Fibroblast of lung (primary cell): ENCODE data around the gene PDIK1L. TPM values are rescaled to one million over a fixed set of nuclear protein-coding genes. Genes with fewer than 3 reads are reported as not detected.
"Not testable (repeated sequence)": the region's sequence is repeated elsewhere in the genome, so short reads cannot be mapped to it uniquely, and the experiment has no call there.

Experiments
- DNase-seq, 2 donors: peaks; one replicate each; pipeline versions ENCODE4 v3.0.0 to v3.0.0-alpha.2; 2010; ENCODE audit warnings: low read depth in 2 of 2
- H2AFZ ChIP-seq: 2 replicates; pipeline ENCODE4 v1.5.1; 2012; ENCODE audit warnings: low read length, control low read depth, inconsistent platforms
- H3K27ac ChIP-seq: 2 replicates; pipeline ENCODE4 v1.5.1; 2011; ENCODE audit warnings: low read length, control low read depth; ENCODE audit not compliant: insufficient read depth
- H3K27me3 ChIP-seq: 2 replicates; pipeline ENCODE4 v1.5.1; 2011; ENCODE audit warnings: mild to moderate bottlenecking, low read length; ENCODE audit not compliant: control insufficient read depth, insufficient read depth
- H3K36me3 ChIP-seq: 2 replicates; pipeline ENCODE4 v1.5.1; 2011; ENCODE audit warnings: low read length; ENCODE audit not compliant: control insufficient read depth, insufficient read depth
- H3K4me1 ChIP-seq: 2 replicates; pipeline ENCODE4 v1.5.1; 2011; ENCODE audit warnings: low read length; ENCODE audit not compliant: control insufficient read depth, insufficient read depth; ENCODE audit errors: extremely low read depth
- H3K4me2 ChIP-seq: 2 replicates; pipeline ENCODE4 v1.5.1; 2011; ENCODE audit warnings: low read length, control low read depth; ENCODE audit not compliant: insufficient read depth; ENCODE audit errors: extremely low read depth
- H3K4me3 ChIP-seq, 4 experiments: fragments of 200-600 bp in 1 of 4; sonication (generic) in 1 of 4; replicated peaks in 1 of 4; 2 replicates each; pipeline ENCODE4 v1.5.1; 2011 to 2016; ENCODE audit warnings: low read length in 4 of 4, low read depth in 3 of 4, mild to moderate bottlenecking in 3 of 4, control low read depth in 2 of 4, inconsistent platforms in 1 of 4, mixed read lengths in 1 of 4; ENCODE audit not compliant: insufficient read depth in 1 of 4; ENCODE audit errors: control extremely low read depth in 1 of 4
- H3K79me2 ChIP-seq: 2 replicates; pipeline ENCODE4 v1.5.1; 2012; ENCODE audit warnings: mild to moderate bottlenecking, low read length, inconsistent platforms; ENCODE audit not compliant: control insufficient read depth, insufficient read depth
- H3K9ac ChIP-seq: 2 replicates; pipeline ENCODE4 v1.5.1; 2011; ENCODE audit warnings: mild to moderate bottlenecking, low read length, control low read depth; ENCODE audit not compliant: insufficient read depth
- H3K9me3 ChIP-seq: 2 replicates; pipeline ENCODE4 v1.5.1; 2012; ENCODE audit warnings: low read depth, low read length; ENCODE audit not compliant: control insufficient read depth, insufficient read depth
- H4K20me1 ChIP-seq: 2 replicates; pipeline ENCODE4 v1.5.1; 2011; ENCODE audit warnings: low read length; ENCODE audit not compliant: control insufficient read depth, insufficient read depth; ENCODE audit errors: extremely low read depth
- EZH2 ChIP-seq: IDR thresholded peaks from 2 replicates; pipeline ENCODE4 v1.5.1; 2012; ENCODE audit warnings: low read length, control low read depth, mild to moderate bottlenecking; ENCODE audit errors: missing control alignments
- polyA plus RNA-seq, 2 donors: library from polyadenylated mRNA; depleted of rRNA in 1 of 2; stranded (reverse) in 1 of 2; unstranded in 1 of 2; fragments of >200 nt; gene quantifications; 2 replicates each; pipeline ENCODE4 v1.2.1, GENCODE V29; 2011 to 2012; ENCODE audit warnings: missing spikeins in 1 of 2
- total RNA-seq: library from RNA; depleted of rRNA; stranded (reverse); fragments of >200 nt; gene quantifications from 2 replicates; pipeline ENCODE4 v1.2.1, GENCODE V29; 2014
- TF ChIP-seq, protein P1 (sequence below), 2 donors: IDR thresholded peaks in 1 of 2; conservative IDR thresholded peaks in 1 of 2; 1 replicate in 1 of 2; 2 replicates in 1 of 2; pipeline ENCODE4 v1.5.1; 2011 to 2012; ENCODE audit warnings: low read length in 2 of 2, control low read depth in 1 of 2, inconsistent platforms in 1 of 2, low read depth in 1 of 2, mild to moderate bottlenecking in 1 of 2

PDIK1L gene
- total and polyA plus RNA-seq, 2 donors (not counting 1 experiment from before 2014, with no cell fraction given), result 3.0 to 4.3 TPM

DNA sequence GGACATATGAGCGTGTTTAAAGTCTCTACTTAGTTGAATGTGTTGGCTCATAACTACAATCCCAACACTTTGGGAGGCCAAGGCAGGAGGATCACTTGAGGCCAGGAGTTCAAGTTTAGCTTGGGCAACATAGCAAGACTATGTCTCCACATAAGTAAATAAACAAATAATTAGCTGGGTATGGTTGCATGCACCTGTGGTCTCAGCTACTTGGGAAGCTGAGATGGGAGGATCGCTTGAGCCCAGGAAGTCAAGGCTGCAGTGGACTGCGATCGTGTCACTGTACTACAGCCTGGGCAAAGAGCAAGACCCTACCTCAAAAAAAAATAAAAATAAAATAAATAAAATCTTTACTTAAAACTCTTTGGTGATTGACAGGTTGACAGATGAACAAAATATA, 13.0 kb upstream of the PDIK1L start:
- Histone ChIP-seq H3K27me3 (peaks cover 9% of the 10 kb centered on the region), H4K20me1 (no peaks in the 10 kb centered on the region), H3K4me2 (no peak overlapping the region), H3K4me3 (no peak overlapping the region), H3K79me2 (no peaks in the 10 kb centered on the region), H3K4me1 (peaks cover 2% of the 10 kb centered on the region), H3K9ac (no peak overlapping the region), H2AFZ (no peak overlapping the region), H3K9me3 (no peaks in the 10 kb centered on the region), H3K27ac (no peak overlapping the region), H3K36me3 (no peaks in the 10 kb centered on the region)
- no peak for DNase-seq
- TF ChIP-seq EZH2, result no peak
- TF ChIP-seq, protein P1, sequence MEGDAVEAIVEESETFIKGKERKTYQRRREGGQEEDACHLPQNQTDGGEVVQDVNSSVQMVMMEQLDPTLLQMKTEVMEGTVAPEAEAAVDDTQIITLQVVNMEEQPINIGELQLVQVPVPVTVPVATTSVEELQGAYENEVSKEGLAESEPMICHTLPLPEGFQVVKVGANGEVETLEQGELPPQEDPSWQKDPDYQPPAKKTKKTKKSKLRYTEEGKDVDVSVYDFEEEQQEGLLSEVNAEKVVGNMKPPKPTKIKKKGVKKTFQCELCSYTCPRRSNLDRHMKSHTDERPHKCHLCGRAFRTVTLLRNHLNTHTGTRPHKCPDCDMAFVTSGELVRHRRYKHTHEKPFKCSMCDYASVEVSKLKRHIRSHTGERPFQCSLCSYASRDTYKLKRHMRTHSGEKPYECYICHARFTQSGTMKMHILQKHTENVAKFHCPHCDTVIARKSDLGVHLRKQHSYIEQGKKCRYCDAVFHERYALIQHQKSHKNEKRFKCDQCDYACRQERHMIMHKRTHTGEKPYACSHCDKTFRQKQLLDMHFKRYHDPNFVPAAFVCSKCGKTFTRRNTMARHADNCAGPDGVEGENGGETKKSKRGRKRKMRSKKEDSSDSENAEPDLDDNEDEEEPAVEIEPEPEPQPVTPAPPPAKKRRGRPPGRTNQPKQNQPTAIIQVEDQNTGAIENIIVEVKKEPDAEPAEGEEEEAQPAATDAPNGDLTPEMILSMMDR (conservative IDR thresholded peaks at IDR 0.05 in 1 of 2, IDR thresholded peaks at IDR 0.05 in 1 of 2; ENCODE audit: low read depth in 1 of 2, low read length in 2 of 2), result no peak

DNA sequence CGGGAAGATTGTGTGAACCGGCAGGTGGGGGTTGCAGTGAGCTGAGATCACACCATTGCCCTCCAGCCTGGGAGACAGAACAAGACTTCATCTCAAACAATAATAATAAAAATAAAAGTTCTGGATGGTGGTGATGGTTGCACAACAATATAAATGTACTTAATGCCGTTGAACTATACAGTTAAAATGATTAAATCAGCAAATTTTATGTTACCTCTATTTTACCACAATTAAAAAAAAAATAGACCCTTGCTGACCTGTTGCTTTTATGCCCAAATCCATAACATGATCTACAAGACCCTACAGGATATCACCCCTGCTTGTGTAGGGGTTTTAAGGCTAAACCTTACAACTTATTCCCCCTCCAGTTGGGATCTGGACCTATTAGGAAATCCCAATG, 11.8 kb upstream of the PDIK1L start:
- Histone ChIP-seq H3K9me3 (no peaks in the 10 kb centered on the region), H3K4me1 (peaks cover 2% of the 10 kb centered on the region), H3K4me3 (no peak overlapping the region), H3K27ac (no peak overlapping the region), H4K20me1 (no peaks in the 10 kb centered on the region), H3K36me3 (no peaks in the 10 kb centered on the region), H2AFZ (no peak overlapping the region), H3K27me3 (no peaks in the 10 kb centered on the region), H3K79me2 (no peaks in the 10 kb centered on the region), H3K9ac (no peak overlapping the region), H3K4me2 (no peak overlapping the region)
- DNase-seq, result no peak
- TF ChIP-seq EZH2, result no peak
- TF ChIP-seq, protein P1 (conservative IDR thresholded peaks at IDR 0.05 in 1 of 2, IDR thresholded peaks at IDR 0.05 in 1 of 2; ENCODE audit: low read depth in 1 of 2, low read length in 2 of 2), result no peak

DNA sequence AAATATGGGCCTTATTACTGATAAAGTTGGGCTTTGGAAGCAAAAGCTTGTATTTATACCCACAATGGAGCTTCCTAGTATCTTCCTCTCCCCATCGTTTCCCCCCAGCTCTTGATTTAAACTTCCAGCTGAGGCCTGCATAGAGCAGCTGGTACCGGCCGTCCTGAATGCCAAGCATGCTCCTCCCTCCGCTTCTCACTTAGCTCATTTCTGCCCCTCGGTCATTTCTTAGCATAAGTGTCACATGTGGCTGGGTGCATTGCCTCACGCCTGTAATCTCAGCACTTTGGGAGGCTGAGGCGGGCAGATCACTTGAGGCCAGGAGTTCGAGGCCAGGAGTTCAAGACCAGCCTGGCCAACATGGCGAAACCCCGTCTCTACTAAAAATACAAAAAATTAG, 11.4 kb upstream of the PDIK1L start:
- H3K4me1 ChIP-seq, H3K9me3 ChIP-seq, H3K9ac ChIP-seq, H2AFZ ChIP-seq, H3K79me2 ChIP-seq, H3K36me3 ChIP-seq, H3K27me3 ChIP-seq, H4K20me1 ChIP-seq, H3K4me2 ChIP-seq, DNase-seq, H3K27ac ChIP-seq, H3K4me3 ChIP-seq: not testable (repeated sequence)
